C4-2B (cell line): Measurements from ENCODE around the gene USP16.

ENCODE experiments used
- CTCF ChIP-seq: fragments of 450-650 bp; conservative IDR thresholded peaks from 2 replicates; pipeline ENCODE4 v1.5.1; 2017; ENCODE audit warnings: mild to moderate bottlenecking
- ZFX ChIP-seq: fragments of 450-650 bp; IDR thresholded peaks from 2 replicates; pipeline ENCODE4 v1.6.1; 2017

- no peak for TF ChIP-seq CTCF
- no peak for TF ChIP-seq ZFX
Measured at GRCh38 chr21:29074783-29075182, 50.3 kb downstream of the USP16 start.
